Suppressor macrophage treated with lipopolysaccharide for 1 hour (primary cell): ENCODE data around the gene KDM4C.
"Not testable (repeated sequence)": the region's sequence is repeated elsewhere in the genome, so short reads cannot be mapped to it uniquely, and the experiment has no call there.

Source experiments
- DNase-seq, 3 donors: peaks; one replicate each; pipeline ENCODE4 v3.0.0-alpha.2; 2020 to 2022

The KDM4C gene

GRCh38 chr9:7176561-7176960 is 418.8 kb downstream of the KDM4C start:
- DNase-seq = no peak

GRCh38 chr9:7177383-7177782 is 419.6 kb downstream of the KDM4C start:
- no peak for DNase-seq

- DNase-seq = peak; percentile 39 to 66 (median 59)
Observed at GRCh38 chr9:7178729-7179128, 421.0 kb downstream of the KDM4C start.

- DNase-seq = no peak
Observed at GRCh38 chr9:7180247-7180646, 422.5 kb downstream of the KDM4C start.

- DNase-seq = not testable (repeated sequence)
Observed at GRCh38 chr9:7183139-7183538, 425.4 kb downstream of the KDM4C start.

- no peak for DNase-seq
Observed at GRCh38 chr9:7185612-7186011, 427.8 kb downstream of the KDM4C start.

- DNase-seq = peak; percentile 28 to 52 (median 30)
Observed at GRCh38 chr9:7186175-7186574, 428.4 kb downstream of the KDM4C start.

GRCh38 chr9:7192266-7192665 is 434.5 kb downstream of the KDM4C start:
- DNase-seq = no peak

- no peak for DNase-seq
Observed at GRCh38 chr9:7195526-7195925, 437.8 kb downstream of the KDM4C start.

- no peak for DNase-seq
Observed at GRCh38 chr9:7196467-7196866, 438.7 kb downstream of the KDM4C start.

GRCh38 chr9:7201196-7201595 is 443.4 kb downstream of the KDM4C start:
- no peak for DNase-seq

GRCh38 chr9:7205806-7206205 is 448.0 kb downstream of the KDM4C start:
- no peak for DNase-seq

GRCh38 chr9:7206221-7206758 is 448.5 kb downstream of the KDM4C start:
- no peak for DNase-seq

GRCh38 chr9:7209016-7209715 is 451.4 kb downstream of the KDM4C start:
- no peak for DNase-seq

GRCh38 chr9:7209990-7210389 is 452.2 kb downstream of the KDM4C start:
- DNase-seq = no peak

- no peak for DNase-seq
Observed at GRCh38 chr9:7210854-7211637, 453.3 kb downstream of the KDM4C start.

GRCh38 chr9:7211657-7212056 is 453.9 kb downstream of the KDM4C start:
- DNase-seq = no peak

GRCh38 chr9:7212101-7212500 is 454.3 kb downstream of the KDM4C start:
- no peak for DNase-seq

GRCh38 chr9:7216004-7216841 is 458.4 kb downstream of the KDM4C start:
- peak; percentile 45 to 81 (median 63) for DNase-seq

- no peak for DNase-seq
Observed at GRCh38 chr9:7223981-7224380, 466.2 kb downstream of the KDM4C start.
